GM19397 (cell line): ENCODE data around the gene NRIP3.
"Not testable (repeated sequence)": the region's sequence is repeated elsewhere in the genome, so short reads cannot be mapped to it uniquely, and the experiment has no call there.

Experiments
- ATAC-seq: cut with Tn5 transposase; IDR thresholded peaks from one replicate; pipeline ENCODE4 v1.9.1; 2021; ENCODE audit warnings: mild to moderate bottlenecking, moderate library complexity; ENCODE audit not compliant: unreplicated experiment

NRIP3 gene

GRCh38 chr11:8973121-8973520 lies 30.7 kb downstream of the NRIP3 start:
- ATAC-seq = no peak

GRCh38 chr11:8971924-8972316 lies 31.9 kb downstream of the NRIP3 start:
- ATAC-seq = no peak

- ATAC-seq = no peak
Observed at GRCh38 chr11:8971196-8971923, 32.4 kb downstream of the NRIP3 start.

- no peak for ATAC-seq
Observed at GRCh38 chr11:8967184-8967583, 36.6 kb downstream of the NRIP3 start.

- ATAC-seq = peak; percentile 90
Observed at GRCh38 chr11:8964324-8965320, 39.2 kb downstream of the NRIP3 start, which contains the start of gene TMEM9B. TMEM9B (minus strand) TSS chr11:8964442; CDS start chr11:8964313, 129 bp downstream.

GRCh38 chr11:8963569-8964323 lies 40.1 kb downstream of the NRIP3 start:
- ATAC-seq = peak; percentile 68

- no peak for ATAC-seq
Observed at GRCh38 chr11:8962841-8963240, 41.0 kb downstream of the NRIP3 start.

GRCh38 chr11:8961401-8961800 lies 42.4 kb downstream of the NRIP3 start:
- ATAC-seq = no peak

- no peak for ATAC-seq
Observed at GRCh38 chr11:8959546-8960166, 44.1 kb downstream of the NRIP3 start.

- ATAC-seq = no peak
Observed at GRCh38 chr11:8956860-8957259, 46.9 kb downstream of the NRIP3 start.

- no peak for ATAC-seq
Observed at GRCh38 chr11:8948886-8949285, 54.9 kb downstream of the NRIP3 start.

- ATAC-seq = no peak
Observed at GRCh38 chr11:8947230-8947943, 56.4 kb downstream of the NRIP3 start.

GRCh38 chr11:8942518-8943066 lies 61.2 kb downstream of the NRIP3 start, which contains the start of gene ASCL3:
ASCL3 (minus strand) TSS chr11:8943016; CDS start chr11:8938161, 4,855 bp downstream.
- ATAC-seq = no peak

- no peak for ATAC-seq
Observed at GRCh38 chr11:8941341-8942103, 62.3 kb downstream of the NRIP3 start.

- ATAC-seq = no peak
Observed at GRCh38 chr11:8937659-8938058, 66.1 kb downstream of the NRIP3 start.

GRCh38 chr11:8937159-8937558 lies 66.6 kb downstream of the NRIP3 start:
- ATAC-seq = no peak

- ATAC-seq = not testable (repeated sequence)
Observed at GRCh38 chr11:8935789-8936188, 68.0 kb downstream of the NRIP3 start.

- no peak for ATAC-seq
Observed at GRCh38 chr11:8934742-8935488, 68.9 kb downstream of the NRIP3 start.
